SK-N-SH treated with all-trans-retinoic acid at 6 μM for 48 hours (cell line): Measurements from ENCODE around the gene PLAAT4.

ENCODE experiments used
- BACH2 ChIP-seq: fragments of 250-450 bp; sonication (Bioruptor Pico); IDR thresholded peaks from 2 replicates; pipeline ENCODE4 v1.9.0; 2021; ENCODE audit warnings: mild to moderate bottlenecking, borderline replicate concordance
- RARB ChIP-seq: fragments of 250-450 bp; sonication (Bioruptor Pico); IDR thresholded peaks from 2 replicates; pipeline ENCODE4 v1.8.0; 2021; ENCODE audit warnings: mild to moderate bottlenecking, moderate library complexity
- TSHZ2 ChIP-seq: fragments of 250-450 bp; sonication (Bioruptor Pico); IDR thresholded peaks from 2 replicates; pipeline ENCODE4 v1.5.0; 2020; ENCODE audit warnings: mild to moderate bottlenecking, moderate library complexity
- ZNF8 ChIP-seq: fragments of 450-650 bp; formaldehyde crosslinking; IDR thresholded peaks from 2 replicates; pipeline ENCODE4 v1.5.0; 2020; ENCODE audit warnings: mild to moderate bottlenecking, moderate library complexity
- TF ChIP-seq, protein P1 (sequence below): fragments of 250-450 bp; sonication (Bioruptor Pico); IDR thresholded peaks from 2 replicates; pipeline ENCODE4 v1.5.1; 2020; ENCODE audit warnings: low read depth, mild to moderate bottlenecking, moderate library complexity

GRCh38 chr11:63563201-63564055, 26.8 kb downstream of the PLAAT4 start, which contains the start of gene PLAAT2:
- no peak for TF ChIP-seq RARB (CRISPR knock-in tag)
- no peak for TF ChIP-seq ZNF8 (CRISPR knock-in tag)
- TF ChIP-seq BACH2 = no peak
- TF ChIP-seq TSHZ2 (CRISPR knock-in tag) = no peak
- TF ChIP-seq, protein P1, sequence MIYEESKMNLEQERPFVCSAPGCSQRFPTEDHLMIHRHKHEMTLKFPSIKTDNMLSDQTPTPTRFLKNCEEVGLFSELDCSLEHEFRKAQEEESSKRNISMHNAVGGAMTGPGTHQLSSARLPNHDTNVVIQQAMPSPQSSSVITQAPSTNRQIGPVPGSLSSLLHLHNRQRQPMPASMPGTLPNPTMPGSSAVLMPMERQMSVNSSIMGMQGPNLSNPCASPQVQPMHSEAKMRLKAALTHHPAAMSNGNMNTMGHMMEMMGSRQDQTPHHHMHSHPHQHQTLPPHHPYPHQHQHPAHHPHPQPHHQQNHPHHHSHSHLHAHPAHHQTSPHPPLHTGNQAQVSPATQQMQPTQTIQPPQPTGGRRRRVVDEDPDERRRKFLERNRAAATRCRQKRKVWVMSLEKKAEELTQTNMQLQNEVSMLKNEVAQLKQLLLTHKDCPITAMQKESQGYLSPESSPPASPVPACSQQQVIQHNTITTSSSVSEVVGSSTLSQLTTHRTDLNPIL (CRISPR knock-in tag) = no peak
